Karpas-422 (cell line): ENCODE measurements around the gene FAM241A. TPM values are rescaled to one million over a fixed set of nuclear protein-coding genes. Genes with fewer than 3 reads are reported as not detected.
"Not testable (repeated sequence)": the region's sequence is repeated elsewhere in the genome, so short reads cannot be mapped to it uniquely, and the experiment has no call there.

ENCODE experiments used
- DNase-seq: peaks from one replicate; pipeline ENCODE4 v3.0.0-alpha.2; 2015
- H2AFZ ChIP-seq: fragments of 200-600 bp; sonication (generic); 2 replicates; pipeline ENCODE4 v1.6.1; 2014; ENCODE audit warnings: antibody characterized with exemption, low read length, mixed read lengths
- H3K27ac ChIP-seq: fragments of 200-600 bp; sonication (generic); 2 replicates; pipeline ENCODE4 v1.5.1; 2014; ENCODE audit warnings: mild to moderate bottlenecking, low read length, moderate library complexity
- H3K27me3 ChIP-seq: fragments of 200-600 bp; sonication (generic); 2 replicates; pipeline ENCODE4 v1.6.1; 2014; ENCODE audit warnings: low read length, mixed read lengths
- H3K36me3 ChIP-seq: fragments of 200-600 bp; sonication (generic); 2 replicates; pipeline ENCODE4 v1.6.1; 2014; ENCODE audit warnings: low read length, mixed read lengths; ENCODE audit not compliant: insufficient read depth
- H3K4me1 ChIP-seq: fragments of 200-600 bp; sonication (generic); 2 replicates; pipeline ENCODE4 v1.6.1; 2014; ENCODE audit warnings: mild to moderate bottlenecking, low read length, mixed read lengths
- H3K4me2 ChIP-seq: fragments of 200-600 bp; sonication (generic); 2 replicates; pipeline ENCODE4 v1.6.1; 2014; ENCODE audit warnings: low read length, low read depth, mild to moderate bottlenecking; ENCODE audit not compliant: poor library complexity, severe bottlenecking
- H3K4me3 ChIP-seq: fragments of 200-600 bp; sonication (generic); 2 replicates; pipeline ENCODE4 v1.5.1; 2014; ENCODE audit warnings: mild to moderate bottlenecking, antibody characterized with exemption, low read length, mixed read lengths
- H3K79me2 ChIP-seq: fragments of 200-600 bp; sonication (generic); 2 replicates; pipeline ENCODE4 v1.6.1; 2014; ENCODE audit warnings: mild to moderate bottlenecking, low read length, mixed read lengths
- H3K9ac ChIP-seq: fragments of 200-600 bp; sonication (generic); 2 replicates; pipeline ENCODE4 v1.6.0; 2014; ENCODE audit warnings: low read length
- H3K9me2 ChIP-seq: fragments of 200-600 bp; sonication (generic), shearing (Covaris generic); replicated peaks from 2 replicates; pipeline ENCODE4 v1.6.0; 2014; ENCODE audit warnings: mild to moderate bottlenecking, low read length, moderate library complexity; ENCODE audit not compliant: insufficient read depth
- H3K9me3 ChIP-seq: fragments of 300-700, 200-600 bp; sonication (generic); 2 replicates; pipeline ENCODE4 v1.6.1; 2014; ENCODE audit warnings: low read length, mixed read lengths
- H4K20me1 ChIP-seq: fragments of 200-600 bp; sonication (generic); 2 replicates; pipeline ENCODE4 v1.6.1; 2014; ENCODE audit warnings: mild to moderate bottlenecking, antibody characterized with exemption, low read length, low read depth; ENCODE audit not compliant: insufficient read depth
- total RNA-seq: library from RNA; depleted of rRNA; stranded (reverse); fragments of >200 nt; shearing (Covaris generic); gene quantifications from 2 replicates; pipeline ENCODE4 v1.2.3, GENCODE V29; 2014; ENCODE audit warnings: low replicate concordance

The FAM241A gene
- total RNA-seq, 1 experiment from 2014 or later, result 0.60 TPM

DNA sequence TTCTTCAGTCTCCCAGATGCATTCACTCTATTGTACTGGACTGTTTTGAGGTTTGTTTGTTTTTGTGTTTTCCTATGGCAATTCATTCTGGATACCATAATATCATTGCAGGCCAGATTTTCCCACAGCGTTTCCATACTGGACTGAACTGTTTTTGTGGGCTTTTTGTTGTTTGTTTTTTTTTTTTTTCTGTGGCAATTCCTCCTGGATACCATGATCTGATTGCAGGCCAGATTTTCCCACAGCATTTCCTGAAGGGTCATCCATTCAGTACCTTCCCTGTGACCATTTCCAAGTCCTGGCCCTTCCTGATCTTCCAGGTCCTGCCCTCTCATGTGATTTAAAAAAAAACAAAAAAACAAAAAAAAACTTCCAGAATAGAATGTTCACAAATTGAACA, 33.9 kb upstream of the FAM241A start:
- Histone ChIP-seq H3K79me2 (no peaks in the 10 kb centered on the region), H3K27ac (no peak overlapping the region), H4K20me1 (no peaks in the 10 kb centered on the region), H3K9me2 (no peaks in the 10 kb centered on the region), H2AFZ (no peak overlapping the region), H3K9ac (no peak overlapping the region), H3K4me1 (no peaks in the 10 kb centered on the region), H3K4me2 (no peak overlapping the region), H3K36me3 (no peaks in the 10 kb centered on the region), H3K27me3 (no peaks in the 10 kb centered on the region), H3K4me3 (no peak overlapping the region), H3K9me3 (no peaks in the 10 kb centered on the region)
- DNase-seq, result no peak

DNA sequence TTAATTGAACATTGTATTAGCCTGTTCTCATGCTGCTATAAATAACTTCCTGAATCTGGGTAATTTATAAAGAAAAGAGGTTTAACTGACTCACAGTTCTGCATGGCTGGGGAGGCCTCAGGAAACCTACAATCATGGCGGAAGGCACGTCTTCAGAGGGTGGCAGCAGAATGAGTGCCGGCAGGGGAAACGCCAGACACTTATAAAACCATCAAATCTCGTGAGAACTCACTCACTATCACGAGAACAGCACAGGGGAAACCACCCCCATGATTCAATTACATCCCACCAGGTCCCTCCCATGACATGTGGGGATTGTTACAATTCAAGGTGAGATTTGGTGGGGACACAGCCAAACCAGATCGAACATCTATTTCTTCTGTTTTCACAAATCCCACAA, 33.2 kb upstream of the FAM241A start:
- H3K4me1 ChIP-seq, H3K4me3 ChIP-seq, H3K9me3 ChIP-seq, H4K20me1 ChIP-seq, H3K27ac ChIP-seq, H2AFZ ChIP-seq, H3K36me3 ChIP-seq, H3K9ac ChIP-seq, H3K4me2 ChIP-seq, H3K27me3 ChIP-seq, H3K9me2 ChIP-seq, DNase-seq, H3K79me2 ChIP-seq: not testable (repeated sequence)

DNA sequence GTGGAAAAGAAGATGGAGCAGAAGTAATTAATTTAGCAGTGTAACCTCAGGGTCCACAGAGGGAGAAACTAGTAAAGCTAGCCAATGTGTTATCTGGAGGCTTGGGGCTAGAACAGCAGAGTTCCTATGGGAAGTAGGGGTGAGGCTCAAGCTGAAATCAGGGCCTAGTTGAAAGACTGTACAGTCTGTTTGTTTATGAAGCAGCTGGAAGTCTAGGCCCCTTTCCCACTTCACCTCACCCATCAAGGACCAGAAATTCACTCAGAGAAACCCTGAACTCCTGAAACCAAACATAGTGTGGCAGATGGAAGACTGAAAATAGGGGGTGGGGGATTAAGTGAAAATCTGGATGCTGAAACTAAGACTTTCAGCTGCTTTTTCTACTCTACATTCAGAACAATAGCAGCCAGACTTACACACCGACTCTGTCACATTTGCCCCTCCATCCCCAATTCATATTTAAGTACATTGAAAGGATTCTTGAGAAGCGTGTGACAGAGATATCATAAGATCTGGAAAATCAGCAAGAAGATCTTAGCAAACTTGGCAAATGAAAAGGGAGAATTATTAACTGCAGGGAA, 32.6 kb upstream of the FAM241A start:
- Histone ChIP-seq H3K4me2 (no peak overlapping the region), H3K4me3 (no peak overlapping the region), H2AFZ (no peak overlapping the region), H3K27ac (no peak overlapping the region), H3K27me3 (no peaks in the 10 kb centered on the region), H4K20me1 (no peaks in the 10 kb centered on the region), H3K9ac (no peak overlapping the region), H3K36me3 (no peaks in the 10 kb centered on the region), H3K4me1 (no peaks in the 10 kb centered on the region), H3K9me2 (no peaks in the 10 kb centered on the region), H3K79me2 (no peaks in the 10 kb centered on the region), H3K9me3 (no peaks in the 10 kb centered on the region)
- no peak for DNase-seq

DNA sequence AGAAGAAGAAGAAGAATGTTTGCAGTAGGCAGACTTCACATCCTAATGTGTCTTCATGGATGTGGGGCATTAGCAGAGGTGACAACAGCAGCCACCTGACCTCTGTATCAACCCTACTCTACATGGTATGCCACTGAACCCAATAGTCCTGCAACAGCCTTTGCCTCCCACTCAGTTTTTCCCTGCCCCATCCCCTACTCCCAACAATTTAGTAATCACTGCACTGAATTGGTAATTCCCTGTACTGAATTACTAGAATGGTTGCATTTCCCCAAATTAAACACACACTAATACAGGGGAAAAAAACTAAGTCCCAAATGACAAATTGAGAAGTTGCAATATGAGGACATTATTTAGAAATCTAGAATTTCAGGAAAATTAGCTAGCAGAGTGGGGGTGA, 31.4 kb upstream of the FAM241A start:
- Histone ChIP-seq H3K4me3 (no peak overlapping the region), H3K27me3 (no peaks in the 10 kb centered on the region), H4K20me1 (no peaks in the 10 kb centered on the region), H3K79me2 (no peaks in the 10 kb centered on the region), H2AFZ (no peak overlapping the region), H3K27ac (no peak overlapping the region), H3K4me2 (no peak overlapping the region), H3K4me1 (no peaks in the 10 kb centered on the region), H3K36me3 (no peaks in the 10 kb centered on the region), H3K9ac (no peak overlapping the region), H3K9me2 (no peaks in the 10 kb centered on the region), H3K9me3 (no peaks in the 10 kb centered on the region)
- no peak for DNase-seq

DNA sequence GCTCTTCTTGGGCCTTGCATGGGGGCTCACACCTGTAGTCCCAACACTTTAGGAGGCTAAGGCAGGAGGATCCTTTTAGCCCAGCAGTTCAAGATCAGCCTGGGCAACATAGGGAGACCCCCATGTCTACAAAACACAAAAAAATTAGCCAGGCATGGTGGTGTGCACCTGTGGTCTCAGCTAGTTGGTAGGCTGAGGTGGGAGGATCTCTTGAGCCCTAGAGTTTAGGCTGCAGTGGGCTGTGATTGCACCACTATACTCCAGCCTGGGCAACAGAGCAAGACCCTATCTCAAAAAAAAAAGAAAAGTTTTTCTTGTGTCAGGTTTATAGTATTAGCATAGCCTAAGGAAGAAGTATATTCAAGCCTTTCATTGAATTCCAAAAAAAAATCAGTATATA, 30.8 kb upstream of the FAM241A start:
- Histone ChIP-seq H3K36me3 (no peaks in the 10 kb centered on the region), H3K4me2 (no peak overlapping the region), H3K4me3 (no peak overlapping the region), H3K27ac (no peak overlapping the region), H3K9me3 (no peaks in the 10 kb centered on the region), H4K20me1 (no peaks in the 10 kb centered on the region), H2AFZ (no peak overlapping the region), H3K9me2 (no peaks in the 10 kb centered on the region), H3K9ac (no peak overlapping the region), H3K27me3 (no peaks in the 10 kb centered on the region), H3K4me1 (no peaks in the 10 kb centered on the region), H3K79me2 (no peaks in the 10 kb centered on the region)
- no peak for DNase-seq

DNA sequence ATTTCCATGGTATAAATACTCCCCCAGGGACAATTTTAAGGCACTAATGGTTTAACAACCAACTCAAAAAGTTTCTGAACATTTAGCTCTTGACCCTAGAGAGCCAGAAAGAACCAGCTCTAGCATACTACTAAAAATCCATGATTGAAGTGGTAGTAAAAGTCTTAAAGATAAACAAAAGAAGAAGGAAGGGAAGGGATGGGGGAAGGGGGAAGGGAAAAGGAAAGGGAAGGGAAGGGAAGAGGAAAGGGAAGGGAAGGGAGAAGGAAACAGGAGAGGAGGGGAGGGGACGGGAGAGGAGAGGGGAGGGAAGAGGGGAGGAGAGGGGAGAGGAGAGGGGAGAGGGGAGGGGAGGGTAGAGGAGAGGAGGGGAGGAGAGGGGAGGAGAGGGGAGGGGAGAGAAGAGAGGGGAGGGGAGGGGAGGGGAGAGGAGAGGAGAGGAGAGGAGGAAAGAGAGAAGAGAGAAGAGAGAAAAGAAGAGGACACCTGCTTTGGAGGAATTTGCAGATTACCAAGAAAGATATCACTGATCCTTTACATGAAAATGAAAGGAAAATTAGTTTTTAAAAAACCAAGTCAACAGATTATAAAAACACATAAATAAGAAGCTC, 26.4 kb upstream of the FAM241A start:
- Histone ChIP-seq H4K20me1 (no peaks in the 10 kb centered on the region), H3K27me3 (no peaks in the 10 kb centered on the region)

DNA sequence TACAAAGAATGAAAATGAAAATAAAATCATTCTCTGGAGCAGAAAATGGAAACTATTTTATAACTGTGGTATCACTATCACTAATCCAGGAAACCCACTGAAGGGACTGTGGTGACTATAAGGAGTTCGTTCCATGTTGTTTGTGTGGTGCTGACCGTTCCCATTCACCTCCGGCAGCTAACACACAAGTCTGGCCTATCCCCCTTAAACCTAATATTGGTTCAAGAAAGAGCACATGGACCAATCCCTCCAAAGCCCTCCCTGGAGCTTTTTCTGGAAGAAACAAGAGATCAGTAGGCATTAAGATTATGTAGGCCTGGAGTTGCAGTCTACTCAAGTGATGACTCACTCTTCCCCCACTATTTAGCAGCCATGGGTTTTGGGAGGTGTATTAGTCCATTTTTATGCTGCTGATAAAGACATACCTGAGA, 25.9 kb upstream of the FAM241A start:
- no peak overlapping the region for H2AFZ ChIP-seq
- H3K4me1 ChIP-seq, result no peaks in the 10 kb centered on the region
- H3K9me3 ChIP-seq, result no peaks in the 10 kb centered on the region
- no peak for DNase-seq
- no peak overlapping the region for H3K4me2 ChIP-seq
- H3K27ac ChIP-seq, result no peak overlapping the region
- no peaks in the 10 kb centered on the region for H3K79me2 ChIP-seq
- H4K20me1 ChIP-seq, result no peaks in the 10 kb centered on the region
- H3K27me3 ChIP-seq, result no peaks in the 10 kb centered on the region
- H3K9me2 ChIP-seq, result no peaks in the 10 kb centered on the region
- H3K9ac ChIP-seq, result no peak overlapping the region
- H3K36me3 ChIP-seq, result no peaks in the 10 kb centered on the region
- no peak overlapping the region for H3K4me3 ChIP-seq

More for the DNA sequence above, 26.4 kb upstream of the FAM241A start:
- Histone ChIP-seq H3K79me2 (no peaks in the 10 kb centered on the region), H3K4me2 (no peak overlapping the region), H3K9me3 (no peaks in the 10 kb centered on the region), H3K27ac (no peak overlapping the region), H3K36me3 (no peaks in the 10 kb centered on the region), H3K9me2 (no peaks in the 10 kb centered on the region), H3K4me1 (no peaks in the 10 kb centered on the region), H3K9ac (no peak overlapping the region), H3K4me3 (no peak overlapping the region), H2AFZ (no peak overlapping the region)
- no peak for DNase-seq

DNA sequence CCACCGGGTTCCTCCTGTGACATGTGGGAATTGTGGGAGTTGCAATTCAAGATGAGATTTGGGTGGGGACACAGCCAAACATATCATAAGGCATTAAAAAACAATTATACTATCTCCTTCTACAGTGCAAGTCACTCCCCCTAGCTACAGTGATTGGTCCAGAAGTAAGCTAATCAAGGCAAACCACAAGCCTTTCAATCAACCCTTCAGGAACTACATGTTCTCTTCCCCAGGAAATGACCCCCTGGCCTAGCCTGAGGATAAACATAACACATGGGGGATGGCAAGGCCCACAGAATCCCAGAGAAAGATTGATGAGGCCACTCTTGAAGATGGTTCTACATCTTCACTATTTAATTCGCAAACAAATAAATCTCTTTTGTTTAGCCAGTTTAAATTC, 25.2 kb upstream of the FAM241A start:
- H3K27ac ChIP-seq, result no peak overlapping the region
- no peaks in the 10 kb centered on the region for H3K4me1 ChIP-seq
- H3K9me3 ChIP-seq, result no peaks in the 10 kb centered on the region

More for the DNA sequence above, 25.2 kb upstream of the FAM241A start:
- Histone ChIP-seq H2AFZ (no peak overlapping the region), H4K20me1 (no peaks in the 10 kb centered on the region), H3K36me3 (no peaks in the 10 kb centered on the region), H3K4me2 (no peak overlapping the region), H3K4me3 (no peak overlapping the region), H3K79me2 (no peaks in the 10 kb centered on the region), H3K9me2 (no peaks in the 10 kb centered on the region), H3K27me3 (no peaks in the 10 kb centered on the region), H3K9ac (no peak overlapping the region)
- no peak for DNase-seq
